GM18508 (cell line): Measurements from ENCODE around the gene SERPINH1.

Source experiments
- ATAC-seq: cut with Tn5 transposase; IDR thresholded peaks from one replicate; pipeline ENCODE4 v1.9.1; 2021; ENCODE audit warnings: moderate number of reproducible peaks; ENCODE audit not compliant: insufficient read depth, unreplicated experiment

SERPINH1 gene

GRCh38 chr11:75593286-75593915 is 31.3 kb downstream of the SERPINH1 start:
- no peak for ATAC-seq

DNA sequence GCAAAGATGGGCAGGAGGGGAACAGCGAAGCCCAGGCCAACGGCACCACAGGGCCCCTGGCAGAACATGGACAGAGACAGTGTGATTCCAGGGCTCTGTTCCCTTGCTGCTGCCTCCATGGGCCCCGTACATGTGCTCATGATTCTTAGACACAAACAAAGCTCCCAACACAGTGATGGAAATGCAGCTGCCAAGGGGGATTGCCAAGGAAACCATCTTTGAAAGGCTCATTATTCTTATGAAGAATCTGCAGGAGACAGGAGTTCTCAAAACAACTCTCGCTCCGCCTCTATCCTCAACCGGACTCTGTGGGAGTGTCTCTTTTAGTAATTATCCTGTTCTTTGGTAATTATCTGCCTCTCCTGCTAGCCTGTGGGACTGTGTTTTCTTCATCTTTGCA is 32.2 kb downstream of the SERPINH1 start:
- ATAC-seq, result no peak

GRCh38 chr11:75595429-75595828 is 33.4 kb downstream of the SERPINH1 start:
- ATAC-seq, result no peak

GRCh38 chr11:75596914-75597313 is 34.9 kb downstream of the SERPINH1 start:
- ATAC-seq, result no peak

- ATAC-seq, result no peak
Measured at GRCh38 chr11:75597636-75598035, 35.6 kb downstream of the SERPINH1 start.

DNA sequence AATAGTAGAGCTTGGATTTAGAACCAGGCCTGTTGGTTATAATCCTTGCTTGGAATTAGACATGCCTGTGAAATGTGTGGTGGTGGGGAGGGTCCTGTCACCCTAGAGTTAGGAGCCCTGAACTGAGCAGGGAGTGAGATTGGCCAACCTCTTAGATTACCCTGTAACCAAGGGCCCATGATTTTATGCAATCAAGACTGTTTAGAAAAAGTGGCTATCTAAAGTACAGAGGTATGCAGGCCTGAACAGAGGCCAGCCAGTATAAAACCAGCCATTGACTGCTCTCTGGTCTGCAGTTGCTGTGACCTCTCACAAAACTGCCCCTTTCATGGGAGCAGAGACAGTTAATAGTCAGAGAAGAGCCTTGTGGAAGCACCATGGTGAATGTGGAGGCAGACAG is 36.2 kb downstream of the SERPINH1 start:
- ATAC-seq, result no peak

- no peak for ATAC-seq
Measured at GRCh38 chr11:75598900-75599299, 36.8 kb downstream of the SERPINH1 start.

GRCh38 chr11:75600356-75600755 is 38.3 kb downstream of the SERPINH1 start:
- no peak for ATAC-seq

DNA sequence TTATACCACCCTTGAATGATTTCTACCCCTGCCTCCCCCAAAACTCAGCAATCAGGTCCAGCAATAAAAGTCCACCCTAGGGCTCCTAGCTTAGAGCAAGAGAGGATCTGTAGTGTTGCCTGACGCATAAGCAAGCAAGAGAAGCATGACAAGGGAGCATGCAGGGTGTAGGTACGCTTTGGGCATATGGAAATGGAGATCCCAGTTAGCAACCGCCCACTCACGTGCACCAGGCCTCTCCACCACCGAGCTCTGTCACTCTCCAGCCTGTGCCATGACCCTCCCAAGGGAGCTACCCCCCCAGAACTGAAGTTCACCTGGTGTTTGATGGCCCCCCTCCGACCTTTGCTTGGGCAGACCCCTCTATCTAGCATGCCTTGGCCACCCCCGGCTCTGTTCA is 39.4 kb downstream of the SERPINH1 start:
- no peak for ATAC-seq

DNA sequence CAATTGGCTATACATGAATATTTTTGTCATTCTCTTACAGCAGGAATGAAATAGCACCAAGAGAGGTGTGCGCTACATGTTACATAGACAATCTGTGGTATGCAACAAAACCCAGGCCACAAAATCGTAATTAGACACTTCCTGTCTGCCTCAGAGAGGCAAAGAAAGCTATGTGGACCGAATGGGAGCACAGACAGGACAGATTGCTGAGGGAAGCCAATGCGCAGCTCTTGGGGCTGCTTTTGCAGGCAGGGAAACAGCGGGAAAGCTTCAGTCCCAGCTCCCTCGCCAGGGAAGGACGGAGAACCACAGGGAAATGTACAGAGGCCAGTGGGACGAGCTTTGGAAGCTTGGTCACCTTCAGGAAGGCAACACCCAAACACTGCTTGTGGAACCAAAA is 40.9 kb downstream of the SERPINH1 start:
- no peak for ATAC-seq

GRCh38 chr11:75603791-75604736 is 42.0 kb downstream of the SERPINH1 start:
- ATAC-seq, result no peak

GRCh38 chr11:75606099-75606498 is 44.0 kb downstream of the SERPINH1 start:
- no peak for ATAC-seq

GRCh38 chr11:75611823-75612222 is 49.8 kb downstream of the SERPINH1 start:
- ATAC-seq, result no peak

- no peak for ATAC-seq
Measured at GRCh38 chr11:75615751-75616150, 53.7 kb downstream of the SERPINH1 start.

DNA sequence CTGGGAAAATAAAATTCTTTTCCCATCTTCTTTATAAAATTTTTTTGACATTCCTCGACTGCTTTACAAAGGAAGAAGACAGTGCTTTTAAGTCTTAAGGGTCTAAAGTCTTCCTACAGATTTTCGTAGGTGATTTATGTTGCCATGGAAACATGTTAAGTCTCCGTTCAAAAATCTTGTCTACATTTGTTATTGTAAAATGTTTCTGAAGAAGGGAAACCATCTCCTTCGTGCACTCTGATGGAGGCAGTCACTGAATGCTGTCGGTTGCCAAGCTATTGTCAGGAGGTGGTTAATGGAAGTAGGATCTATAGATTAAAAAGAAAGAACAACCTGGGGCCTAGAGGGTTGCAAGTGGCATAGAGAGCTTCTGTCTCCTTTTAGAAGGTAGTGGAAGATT is 54.2 kb downstream of the SERPINH1 start:
- no peak for ATAC-seq
